Keratinocyte (primary cell): ENCODE data around the gene HYAL2. TPM values are rescaled to one million over a fixed set of nuclear protein-coding genes. Genes with fewer than 3 reads are reported as not detected.

Experiments used
- DNase-seq: peaks from one replicate; pipeline ENCODE4 v3.0.0-alpha.2; 2011; ENCODE audit warnings: low read depth, missing footprints, low spot score
- FAIRE-seq: peaks from 2 replicates; lab custom pipeline; 2011; peaks lifted over from hg19 to GRCh38; lab: Jason Lieb, UNC
- H2AFZ ChIP-seq: 2 replicates; pipeline ENCODE4 v1.6.0; 2012; ENCODE audit warnings: low read length, control low read depth, inconsistent platforms; ENCODE audit not compliant: control insufficient read depth
- H3K27ac ChIP-seq: 2 replicates; pipeline ENCODE4 v1.5.1; 2011; ENCODE audit warnings: low read length; ENCODE audit not compliant: control insufficient read depth, insufficient read depth
- H3K27me3 ChIP-seq: 3 replicates; pipeline ENCODE4 v1.6.0; 2011; ENCODE audit warnings: low read length; ENCODE audit not compliant: control insufficient read depth, insufficient read depth; ENCODE audit errors: extremely low read depth
- H3K36me3 ChIP-seq, 2 experiments: 2 replicates in 1 of 2; 3 replicates in 1 of 2; pipeline ENCODE4 v1.5.1; 2011; ENCODE audit warnings: low read length in 2 of 2, mild to moderate bottlenecking in 1 of 2; ENCODE audit not compliant: control insufficient read depth in 2 of 2, insufficient read depth in 2 of 2; ENCODE audit errors: extremely low read depth in 1 of 2
- H3K4me1 ChIP-seq: 3 replicates; pipeline ENCODE4 v1.5.1; 2011; ENCODE audit warnings: low read length; ENCODE audit not compliant: control insufficient read depth, insufficient read depth; ENCODE audit errors: extremely low read depth
- H3K4me2 ChIP-seq: 3 replicates; pipeline ENCODE4 v1.6.0; 2011; ENCODE audit warnings: low read depth, low read length; ENCODE audit not compliant: control insufficient read depth, insufficient read depth; ENCODE audit errors: extremely low read depth
- H3K4me3 ChIP-seq, 3 experiments: fragments of 200-600 bp in 1 of 3; sonication (generic) in 1 of 3; 2 replicates in 2 of 3; 3 replicates in 1 of 3; pipeline ENCODE4 v1.5.1; 2011 to 2016; ENCODE audit warnings: low read length in 3 of 3, mild to moderate bottlenecking in 3 of 3, control low read depth in 2 of 3, inconsistent platforms in 1 of 3, low read depth in 1 of 3, mixed read lengths in 1 of 3, mixed run types in 1 of 3, moderate library complexity in 1 of 3; ENCODE audit not compliant: control insufficient read depth in 2 of 3, insufficient read depth in 2 of 3; ENCODE audit errors: extremely low read depth in 1 of 3
- H3K79me2 ChIP-seq: 2 replicates; pipeline ENCODE4 v1.6.0; 2012; ENCODE audit warnings: low read length; ENCODE audit not compliant: control insufficient read depth, insufficient read depth
- H3K9ac ChIP-seq: 3 replicates; pipeline ENCODE4 v1.6.0; 2011; ENCODE audit warnings: low read length; ENCODE audit not compliant: control insufficient read depth, insufficient read depth; ENCODE audit errors: extremely low read depth
- H3K9me1 ChIP-seq: 3 replicates; pipeline ENCODE4 v1.6.0; 2011; ENCODE audit warnings: low read length; ENCODE audit not compliant: control insufficient read depth, insufficient read depth; ENCODE audit errors: extremely low read depth
- H3K9me3 ChIP-seq: 2 replicates; pipeline ENCODE4 v1.5.1; 2012; ENCODE audit warnings: low read depth, low read length; ENCODE audit not compliant: control insufficient read depth
- H4K20me1 ChIP-seq: 3 replicates; pipeline ENCODE4 v1.6.0; 2011; ENCODE audit warnings: low read length; ENCODE audit not compliant: control insufficient read depth, insufficient read depth; ENCODE audit errors: extremely low read depth
- EZH2 ChIP-seq: IDR thresholded peaks from one replicate; pipeline ENCODE4 v1.6.1; 2012; ENCODE audit warnings: inconsistent platforms, mild to moderate bottlenecking, low read length, moderate library complexity
- dilution Hi-C: fragments of 300-500 bp; cut with MboI; formaldehyde crosslinking; loops from one replicate; pipeline ENCODE4 v1.7.0; 2020; ENCODE audit warnings: low sequenced_read_pairs; ENCODE audit not compliant: extremely low pct_ligation_motif_present
- polyA plus RNA-seq, 5 experiments: library from polyadenylated mRNA; depleted of rRNA in 3 of 5; stranded (reverse) in 3 of 5; stranded (forward) in 1 of 5; unstranded in 1 of 5; fragments of >200 nt; gene quantifications; 1 replicate in 1 of 5; 2 replicates in 3 of 5; 3 replicates in 1 of 5; pipeline versions ENCODE4 v1.2.1 to v1.2.3, GENCODE V29; 2011 to 2012; ENCODE audit warnings: missing spikeins in 2 of 5, low read depth in 1 of 5, low replicate concordance in 1 of 5
- TF ChIP-seq, protein P1 (sequence below), 3 experiments: IDR thresholded peaks in 1 of 3; conservative IDR thresholded peaks in 1 of 3; optimal IDR thresholded peaks in 1 of 3; 2 replicates in 2 of 3; 3 replicates in 1 of 3; pipeline versions ENCODE3 to v1.5.1; 2011; ENCODE audit warnings: low read length in 3 of 3, mild to moderate bottlenecking in 3 of 3, moderate library complexity in 2 of 3, control low read depth in 1 of 3, inconsistent platforms in 1 of 3; ENCODE audit not compliant: insufficient read depth in 2 of 3; ENCODE audit errors: extremely low read depth in 1 of 3

HYAL2 gene
- polyA plus RNA-seq, 1 donor (not counting 4 experiments of a cell fraction or from before 2014, with no cell fraction given): 42.8 TPM

DNA sequence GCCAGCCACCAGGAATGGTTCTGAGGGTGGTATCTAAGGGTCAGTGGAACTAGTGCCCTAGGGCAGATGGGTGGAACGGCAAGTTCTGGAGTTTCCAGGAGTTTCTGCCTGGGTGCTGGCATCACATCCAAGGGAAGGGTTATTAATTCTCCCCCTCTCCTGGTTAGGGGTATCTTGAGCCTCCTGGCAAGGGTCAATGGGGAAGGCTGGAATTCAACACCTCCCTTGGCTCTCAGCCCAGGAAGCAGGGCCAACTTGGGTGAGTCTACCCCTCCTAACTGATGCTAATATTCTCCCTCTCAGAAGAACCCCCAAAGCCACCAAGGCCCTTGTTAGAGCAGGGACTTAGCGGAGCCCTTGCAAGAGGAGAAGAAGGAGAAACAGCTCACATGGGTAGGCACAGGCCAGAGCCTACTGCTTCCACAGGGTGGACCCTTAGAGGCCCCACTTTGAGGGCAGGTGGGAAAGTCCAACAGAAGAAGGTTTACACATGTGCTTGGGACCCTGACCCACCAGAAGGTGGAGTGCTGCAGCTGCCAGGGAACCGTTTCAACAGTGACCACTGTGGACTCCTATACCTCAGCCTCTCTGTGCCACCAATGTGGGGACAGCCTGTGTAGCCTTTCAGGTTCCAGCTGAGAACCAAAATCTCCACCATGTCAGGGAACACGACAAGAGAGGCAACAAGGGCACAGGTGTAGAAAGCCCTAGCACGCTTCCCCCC is 33.4 kb upstream of the HYAL2 start:
- Histone ChIP-seq H3K27ac (no peak overlapping the region), H3K9ac (no peak overlapping the region), H3K79me2 (peaks cover 57% of the 10 kb centered on the region), H3K36me3 (peaks cover 26 to 30% of the 10 kb centered on the region in 2 experiments), H3K27me3 (no peaks in the 10 kb centered on the region), H3K9me1 (peaks cover 2% of the 10 kb centered on the region), H3K4me1 (peaks cover 35% of the 10 kb centered on the region), H4K20me1 (peaks cover 6% of the 10 kb centered on the region), H3K9me3 (no peaks in the 10 kb centered on the region), H3K4me3 (peak overlapping the region in 2 of 3 experiments; percentile 78 to 88), H2AFZ (no peak overlapping the region), H3K4me2 (peak overlapping the region; percentile 88)
- dilution Hi-C loops: no loop called here
- FAIRE-seq (no peak), DNase-seq (no peak)
- TF ChIP-seq, protein P1, sequence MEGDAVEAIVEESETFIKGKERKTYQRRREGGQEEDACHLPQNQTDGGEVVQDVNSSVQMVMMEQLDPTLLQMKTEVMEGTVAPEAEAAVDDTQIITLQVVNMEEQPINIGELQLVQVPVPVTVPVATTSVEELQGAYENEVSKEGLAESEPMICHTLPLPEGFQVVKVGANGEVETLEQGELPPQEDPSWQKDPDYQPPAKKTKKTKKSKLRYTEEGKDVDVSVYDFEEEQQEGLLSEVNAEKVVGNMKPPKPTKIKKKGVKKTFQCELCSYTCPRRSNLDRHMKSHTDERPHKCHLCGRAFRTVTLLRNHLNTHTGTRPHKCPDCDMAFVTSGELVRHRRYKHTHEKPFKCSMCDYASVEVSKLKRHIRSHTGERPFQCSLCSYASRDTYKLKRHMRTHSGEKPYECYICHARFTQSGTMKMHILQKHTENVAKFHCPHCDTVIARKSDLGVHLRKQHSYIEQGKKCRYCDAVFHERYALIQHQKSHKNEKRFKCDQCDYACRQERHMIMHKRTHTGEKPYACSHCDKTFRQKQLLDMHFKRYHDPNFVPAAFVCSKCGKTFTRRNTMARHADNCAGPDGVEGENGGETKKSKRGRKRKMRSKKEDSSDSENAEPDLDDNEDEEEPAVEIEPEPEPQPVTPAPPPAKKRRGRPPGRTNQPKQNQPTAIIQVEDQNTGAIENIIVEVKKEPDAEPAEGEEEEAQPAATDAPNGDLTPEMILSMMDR (optimal IDR thresholded peaks at IDR 0.05 in 1 of 3, IDR thresholded peaks at IDR 0.05 in 1 of 3, conservative IDR thresholded peaks at IDR 0.05 in 1 of 3; ENCODE audit: extremely low read depth in 1 of 3, insufficient read depth in 2 of 3, low read length in 3 of 3): no peak
- no peak for TF ChIP-seq EZH2

DNA sequence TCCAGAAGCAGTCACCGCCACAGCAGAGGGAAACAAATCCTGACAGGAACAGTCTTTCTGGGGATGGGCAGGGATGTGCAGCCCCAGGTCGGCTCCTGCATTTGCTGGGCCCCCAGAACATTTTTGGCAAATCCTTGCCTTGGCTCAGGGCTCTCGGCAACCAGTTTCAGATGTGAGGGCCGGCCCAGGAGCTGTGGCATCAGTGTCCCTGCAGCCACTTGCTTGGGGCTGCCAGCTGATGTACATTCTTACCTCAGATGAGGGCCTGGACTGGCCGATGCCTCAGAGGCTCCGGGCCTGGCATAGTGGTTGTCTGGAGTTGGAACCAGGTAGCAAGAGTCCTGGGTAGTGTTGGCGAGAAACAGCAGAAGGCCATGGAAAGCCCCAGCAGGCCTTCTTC is 32.3 kb upstream of the HYAL2 start:
- no peak for DNase-seq
- no peak overlapping the region for H3K27ac ChIP-seq
- no peak overlapping the region for H2AFZ ChIP-seq
- H3K79me2 ChIP-seq: peaks cover 60% of the 10 kb centered on the region
- no peak overlapping the region for H3K4me2 ChIP-seq
- peaks cover 41% of the 10 kb centered on the region for H3K4me1 ChIP-seq
- peaks cover 2% of the 10 kb centered on the region for H3K9me1 ChIP-seq
- H3K4me3 ChIP-seq: no peak overlapping the region
- no peak for TF ChIP-seq EZH2
- TF ChIP-seq, protein P1 (optimal IDR thresholded peaks at IDR 0.05 in 1 of 3, IDR thresholded peaks at IDR 0.05 in 1 of 3, conservative IDR thresholded peaks at IDR 0.05 in 1 of 3; ENCODE audit: extremely low read depth in 1 of 3, insufficient read depth in 2 of 3, low read length in 3 of 3): no peak
- peaks cover 6% of the 10 kb centered on the region for H4K20me1 ChIP-seq
- H3K9ac ChIP-seq: no peak overlapping the region
- FAIRE-seq: no peak
- no peaks in the 10 kb centered on the region for H3K27me3 ChIP-seq
- dilution Hi-C loops: no loop called here
- H3K36me3 ChIP-seq: peaks cover 26 to 30% of the 10 kb centered on the region in 2 experiments
- no peaks in the 10 kb centered on the region for H3K9me3 ChIP-seq
